HEK293 (cell line): ENCODE data around the gene RAP1GAP.

Experiments
- CTCF ChIA-PET: fragments of 350-600 bp; formaldehyde crosslinking; extraction: SDS; loops from one replicate; lab custom pipeline; 2021; ENCODE audit warnings: antibody characterized with exemption; lab: Yijun Ruan, JAX
- POLR2A ChIA-PET: fragments of 300-600 bp; formaldehyde crosslinking; extraction: SDS; loops from one replicate; lab custom pipeline; 2020; ENCODE audit warnings: antibody characterized with exemption, inconsistent platforms; lab: Yijun Ruan, JAX
- H3K27ac ChIP-seq: fragments of 200-500 bp; sonication (Bioruptor generic); 2 replicates; pipeline ENCODE4 v1.5.1; 2014; ENCODE audit warnings: low read depth, low read length, control low read depth, inconsistent platforms; ENCODE audit errors: extremely low read depth
- H3K36me3 ChIP-seq, 2 experiments: fragments of 200-500 bp in 1 of 2; sonication (Bioruptor generic) in 1 of 2; 1 replicate in 1 of 2; 2 replicates in 1 of 2; pipeline ENCODE4 v1.5.1; 2014 to 2017; ENCODE audit warnings: inconsistent platforms in 2 of 2, low read length in 2 of 2; ENCODE audit not compliant: control insufficient read depth in 2 of 2, insufficient read depth in 1 of 2
- H3K4me1 ChIP-seq: fragments of 200-500 bp; sonication (Bioruptor generic); 2 replicates; pipeline ENCODE4 v1.5.1; 2014; ENCODE audit warnings: mild to moderate bottlenecking, low read length, inconsistent platforms; ENCODE audit not compliant: control insufficient read depth, insufficient read depth
- H3K4me3 ChIP-seq: 2 replicates; pipeline ENCODE4 v1.5.1; 2011; ENCODE audit warnings: low read depth, mild to moderate bottlenecking, control low read depth, low read length, moderate library complexity
- H3K9me3 ChIP-seq: fragments of 200-500 bp; sonication (Bioruptor generic); 2 replicates; pipeline ENCODE4 v1.5.1; 2014; ENCODE audit warnings: low read depth, low read length, inconsistent platforms; ENCODE audit not compliant: control insufficient read depth, insufficient read depth
- FEZF1 ChIP-seq: fragments of 450-650 bp; formaldehyde crosslinking; IDR thresholded peaks from 2 replicates; pipeline ENCODE4 v1.5.1; 2016; ENCODE audit warnings: missing biosample characterization, missing genetic modification characterization
- GLIS1 ChIP-seq: fragments of 450-650 bp; formaldehyde crosslinking; IDR thresholded peaks from 2 replicates; pipeline ENCODE4 v1.5.1; 2016; ENCODE audit warnings: missing biosample characterization, missing genetic modification characterization
- KLF17 ChIP-seq: fragments of 450-650 bp; formaldehyde crosslinking; IDR thresholded peaks from 2 replicates; pipeline ENCODE4 v1.5.1; 2016; ENCODE audit warnings: missing biosample characterization, missing genetic modification characterization
- REPIN1 ChIP-seq: fragments of 450-650 bp; formaldehyde crosslinking; IDR thresholded peaks from 2 replicates; pipeline ENCODE4 v1.5.1; 2017; ENCODE audit warnings: missing biosample characterization, missing genetic modification characterization, low read depth
- REST ChIP-seq: fragments of 450-650 bp; formaldehyde crosslinking; IDR thresholded peaks from 2 replicates; pipeline ENCODE4 v1.5.1; 2016; ENCODE audit warnings: missing biosample characterization, missing genetic modification characterization
- ZBTB10 ChIP-seq: fragments of 450-650 bp; formaldehyde crosslinking; IDR thresholded peaks from 2 replicates; pipeline ENCODE4 v1.5.1; 2016; ENCODE audit warnings: missing biosample characterization, missing genetic modification characterization
- ZNF24 ChIP-seq: fragments of 450-650 bp; formaldehyde crosslinking; IDR thresholded peaks from 2 replicates; pipeline ENCODE4 v1.5.1; 2016; ENCODE audit warnings: missing biosample characterization, missing genetic modification characterization
- ZNF433 ChIP-seq: fragments of 450-650 bp; formaldehyde crosslinking; IDR thresholded peaks from 2 replicates; pipeline ENCODE4 v1.5.1; 2016; ENCODE audit warnings: missing biosample characterization, missing genetic modification characterization, low read depth
- ZNF610 ChIP-seq: fragments of 450-650 bp; formaldehyde crosslinking; IDR thresholded peaks from 2 replicates; pipeline ENCODE4 v1.5.1; 2016; ENCODE audit warnings: missing biosample characterization, missing genetic modification characterization, borderline replicate concordance
- ZNF629 ChIP-seq: fragments of 450-650 bp; formaldehyde crosslinking; IDR thresholded peaks from 2 replicates; pipeline ENCODE4 v1.5.1; 2017; ENCODE audit warnings: missing biosample characterization, missing genetic modification characterization
- ZNF654 ChIP-seq: fragments of 450-650 bp; formaldehyde crosslinking; IDR thresholded peaks from 2 replicates; pipeline ENCODE4 v1.5.1; 2016; ENCODE audit warnings: low read depth, missing biosample characterization, missing genetic modification characterization
- ZNF664 ChIP-seq: fragments of 450-650 bp; formaldehyde crosslinking; IDR thresholded peaks from 2 replicates; pipeline ENCODE4 v1.5.1; 2016; ENCODE audit warnings: missing biosample characterization, missing genetic modification characterization
- ZNF76 ChIP-seq: fragments of 450-650 bp; formaldehyde crosslinking; IDR thresholded peaks from 2 replicates; pipeline ENCODE4; 2016; ENCODE audit warnings: low read depth, missing biosample characterization, missing genetic modification characterization, borderline replicate concordance
- TF ChIP-seq, protein P1 (sequence below): fragments of 450-650 bp; IDR thresholded peaks from 2 replicates; pipeline ENCODE4 v1.5.1; 2018; ENCODE audit warnings: missing biosample characterization, mild to moderate bottlenecking, missing genetic modification characterization

Gene RAP1GAP

DNA sequence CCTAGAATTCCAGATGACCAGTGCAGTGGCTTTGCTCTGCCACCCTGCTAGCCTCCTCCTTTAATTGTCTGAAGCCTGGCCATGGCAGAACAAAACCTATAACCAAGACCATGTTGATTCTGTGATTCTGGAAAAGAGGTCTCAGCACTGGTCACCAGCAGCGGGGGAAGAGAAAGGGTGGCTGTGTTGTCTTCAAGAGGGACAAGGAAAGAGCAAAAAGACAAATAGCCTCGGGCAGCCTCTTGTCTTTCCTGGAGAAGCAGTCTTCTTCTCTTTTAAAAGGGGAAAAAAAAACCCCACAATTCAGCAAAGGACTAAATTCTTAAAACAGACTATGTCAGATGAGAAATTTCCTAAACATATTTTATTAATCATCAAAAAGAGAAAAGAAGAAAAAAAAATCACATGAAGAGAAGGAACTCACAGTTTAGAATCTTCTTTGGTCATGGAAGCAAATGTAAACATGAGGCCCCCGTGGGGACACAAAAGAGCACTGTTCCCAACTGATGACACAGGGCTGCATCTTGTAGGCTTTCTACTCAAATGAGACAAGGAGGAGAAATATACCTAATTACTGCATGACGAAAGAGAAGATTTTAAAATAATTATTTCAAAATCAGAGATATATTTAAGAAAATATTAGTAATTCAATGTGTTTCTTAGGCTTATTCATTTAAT is 36.3 kb upstream of the RAP1GAP start (continued):
- TF ChIP-seq ZNF24 (tag by site-specific recombination), result no peak
- TF ChIP-seq ZNF654 (tag by site-specific recombination), result no peak
- TF ChIP-seq ZNF629 (tag by site-specific recombination), result no peak
- TF ChIP-seq ZNF610, result no peak
- TF ChIP-seq FEZF1, result no peak
- TF ChIP-seq REST (tag by site-specific recombination), result no peak
- TF ChIP-seq ZNF433 (tag by site-specific recombination), result no peak

DNA sequence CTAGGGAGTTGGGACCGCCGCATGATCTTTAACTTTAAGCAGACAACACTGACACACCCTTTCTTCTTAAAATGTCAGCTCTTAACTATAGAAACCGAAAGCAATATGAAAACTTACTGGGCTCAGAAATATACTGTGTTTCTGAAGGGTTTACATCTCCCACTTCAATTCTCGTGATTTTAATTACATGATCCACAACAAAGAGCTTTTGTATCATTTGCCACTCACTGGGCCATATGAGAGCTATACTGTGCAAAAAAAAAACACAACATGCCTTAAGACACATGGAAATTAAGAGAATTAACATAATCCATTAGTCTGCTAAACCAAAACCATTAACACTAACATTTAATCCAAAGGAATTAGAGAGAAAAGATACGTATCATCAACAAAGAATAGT is 35.0 kb upstream of the RAP1GAP start:
- H3K4me1 ChIP-seq, result no peaks in the 10 kb centered on the region
- TF ChIP-seq, protein P1, sequence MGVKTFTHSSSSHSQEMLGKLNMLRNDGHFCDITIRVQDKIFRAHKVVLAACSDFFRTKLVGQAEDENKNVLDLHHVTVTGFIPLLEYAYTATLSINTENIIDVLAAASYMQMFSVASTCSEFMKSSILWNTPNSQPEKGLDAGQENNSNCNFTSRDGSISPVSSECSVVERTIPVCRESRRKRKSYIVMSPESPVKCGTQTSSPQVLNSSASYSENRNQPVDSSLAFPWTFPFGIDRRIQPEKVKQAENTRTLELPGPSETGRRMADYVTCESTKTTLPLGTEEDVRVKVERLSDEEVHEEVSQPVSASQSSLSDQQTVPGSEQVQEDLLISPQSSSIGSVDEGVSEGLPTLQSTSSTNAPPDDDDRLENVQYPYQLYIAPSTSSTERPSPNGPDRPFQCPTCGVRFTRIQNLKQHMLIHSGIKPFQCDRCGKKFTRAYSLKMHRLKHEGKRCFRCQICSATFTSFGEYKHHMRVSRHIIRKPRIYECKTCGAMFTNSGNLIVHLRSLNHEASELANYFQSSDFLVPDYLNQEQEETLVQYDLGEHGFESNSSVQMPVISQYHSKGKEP (tag by site-specific recombination), result no peak
- TF ChIP-seq ZNF76 (no peak), ZNF664 (no peak), ZBTB10 (tag by site-specific recombination) (no peak)
- peaks cover 13 to 75% of the 10 kb centered on the region in 2 experiments for H3K36me3 ChIP-seq
- ChIA-PET POLR2A (no interaction called here), CTCF (interaction anchor here (0.6 to 2.0 kb wide), 10 partner anchors 20 to 944 kb away, joined by 3 to 9 read pairs (median 4); partner anchors contain the start of gene USP48)
- no peak overlapping the region for H3K27ac ChIP-seq
- no peaks in the 10 kb centered on the region for H3K9me3 ChIP-seq
- no peak overlapping the region for H3K4me3 ChIP-seq

DNA sequence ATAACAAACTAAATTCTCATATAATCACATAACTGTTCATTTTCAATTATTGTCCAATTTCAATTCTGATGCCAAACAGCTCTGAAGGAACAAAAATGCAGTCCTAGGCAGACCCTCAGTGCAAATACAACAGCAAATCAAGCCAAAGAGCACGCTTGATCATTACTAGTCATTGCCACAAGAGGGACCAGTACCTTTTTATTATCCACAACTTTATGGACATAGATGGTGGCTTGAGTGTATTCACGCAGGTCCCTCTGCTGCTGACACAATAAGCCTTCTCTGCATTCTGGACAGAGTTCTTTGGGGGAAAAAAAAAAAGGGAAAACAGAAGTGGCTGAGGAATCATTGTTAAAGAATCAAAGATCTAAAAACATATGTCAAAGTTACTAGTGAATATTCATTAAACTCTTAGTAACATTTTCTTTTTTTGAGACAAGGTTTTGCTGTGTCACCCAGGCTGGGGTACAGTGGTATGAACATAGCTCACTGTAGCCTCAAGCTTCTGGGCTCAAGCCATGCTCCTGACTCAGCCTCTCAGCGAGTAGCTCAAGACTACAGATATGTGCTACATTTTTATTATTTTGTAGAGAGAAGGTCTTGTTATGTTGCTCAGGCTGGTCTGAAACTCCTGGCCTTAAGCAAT is 34.3 kb upstream of the RAP1GAP start:
- Histone ChIP-seq H3K4me3 (no peak overlapping the region), H3K36me3 (peaks cover 8 to 75% of the 10 kb centered on the region in 2 experiments), H3K9me3 (no peaks in the 10 kb centered on the region), H3K4me1 (no peaks in the 10 kb centered on the region), H3K27ac (no peak overlapping the region)
- CTCF ChIA-PET, result interaction anchor here (0.6 to 2.0 kb wide), 12 partner anchors 20 to 945 kb away, joined by 3 to 9 read pairs (median 4); no protein-coding TSS in a partner anchor
- POLR2A ChIA-PET, result no interaction called here
- TF ChIP-seq ZNF654 (tag by site-specific recombination) (peak; percentile 23), KLF17 (tag by site-specific recombination) (no peak), REPIN1 (tag by site-specific recombination) (no peak), GLIS1 (tag by site-specific recombination) (no peak)
